WTC11 (cell line): Measurements from ENCODE around the gene DPH1. TPM values are rescaled to one million over a fixed set of nuclear protein-coding genes. Genes with fewer than 3 reads are reported as not detected.
"Not testable (repeated sequence)": the region's sequence is repeated elsewhere in the genome, so short reads cannot be mapped to it uniquely, and the experiment has no call there.

Source experiments
- ATAC-seq: fragments of 200-7000 bp; cut with Tn5 transposase; 2 replicates; pipeline ENCODE4 v1.10.0; 2021; ENCODE audit warnings: mild to moderate bottlenecking, moderate library complexity
- CTCF ChIA-PET: fragments of 300-600 bp; sonication (Branson Sonifier 250); formaldehyde crosslinking; loops from one replicate; lab custom pipeline; 2021; ENCODE audit warnings: antibody characterized with exemption; lab: Charles Lee
- POLR2A ChIA-PET: fragments of 350-600 bp; sonication (Branson Sonifier 250); formaldehyde crosslinking; loops from one replicate; lab custom pipeline; 2021; ENCODE audit warnings: antibody characterized with exemption; lab: Charles Lee
- DNase-seq: peaks from one replicate; pipeline ENCODE4 v3.0.0; 2021; ENCODE audit warnings: low spot score
- H3K27ac Mint-ChIP-seq: 2 replicates; pipeline ENCODE4 v1.8.0; 2021; ENCODE audit warnings: mixed read lengths
- H3K27me3 Mint-ChIP-seq: 2 replicates; pipeline ENCODE4 v1.8.0; 2021; ENCODE audit warnings: low read depth, mild to moderate bottlenecking, moderate library complexity, mixed read lengths
- H3K36me3 Mint-ChIP-seq: 2 replicates; pipeline ENCODE4 v1.8.0; 2021; ENCODE audit warnings: mixed read lengths
- H3K4me1 Mint-ChIP-seq: 2 replicates; pipeline ENCODE4 v1.8.0; 2022; ENCODE audit warnings: mixed read lengths
- H3K4me3 Mint-ChIP-seq: 2 replicates; pipeline ENCODE4 v1.8.0; 2021; ENCODE audit warnings: mild to moderate bottlenecking, moderate library complexity, mixed read lengths
- H3K9me3 Mint-ChIP-seq: 2 replicates; pipeline ENCODE4 v1.8.0; 2021; ENCODE audit warnings: mixed read lengths
- ATF1 ChIP-seq: sonication (generic); formaldehyde crosslinking; IDR thresholded peaks from 2 replicates; pipeline ENCODE4 v1.8.1; 2023; ENCODE audit warnings: mild to moderate bottlenecking, moderate library complexity, missing genetic modification reagents
- CBFB ChIP-seq: sonication (generic); formaldehyde crosslinking; IDR thresholded peaks from 2 replicates; pipeline ENCODE4 v1.8.1; 2022; ENCODE audit warnings: mild to moderate bottlenecking, low read depth, missing genetic modification reagents
- EMX1 ChIP-seq: fragments of 250-450 bp; sonication (Bioruptor Pico); IDR thresholded peaks from 2 replicates; pipeline ENCODE4 v1.8.0; 2021; ENCODE audit warnings: mild to moderate bottlenecking
- ESRRA ChIP-seq: sonication (generic); formaldehyde crosslinking; IDR thresholded peaks from 2 replicates; pipeline ENCODE4 v1.8.1; 2022; ENCODE audit warnings: mild to moderate bottlenecking, missing genetic modification reagents, borderline replicate concordance
- IRF2 ChIP-seq: sonication (generic); formaldehyde crosslinking; IDR thresholded peaks from 2 replicates; pipeline ENCODE4 v1.8.0; 2022; ENCODE audit warnings: low read depth, missing genetic modification reagents, borderline replicate concordance
- JAZF1 ChIP-seq: fragments of 250-450 bp; sonication (Bioruptor Pico); IDR thresholded peaks from 2 replicates; pipeline ENCODE4 v1.9.0; 2021; ENCODE audit warnings: moderate library complexity, mild to moderate bottlenecking, inconsistent platforms
- JUN ChIP-seq: sonication (generic); formaldehyde crosslinking; IDR thresholded peaks from 2 replicates; pipeline ENCODE4 v1.8.0; 2023; ENCODE audit warnings: mild to moderate bottlenecking, missing genetic modification reagents
- NFE2L1 ChIP-seq: sonication (generic); formaldehyde crosslinking; IDR thresholded peaks from 2 replicates; pipeline ENCODE4 v1.8.1; 2023; ENCODE audit warnings: missing genetic modification reagents
- PRRX2 ChIP-seq: fragments of 250-450 bp; sonication (Bioruptor Pico); IDR thresholded peaks from 2 replicates; pipeline ENCODE4 v1.8.0; 2021; ENCODE audit warnings: mild to moderate bottlenecking
- SMAD3 ChIP-seq: sonication (generic); formaldehyde crosslinking; IDR thresholded peaks from 2 replicates; pipeline ENCODE4 v1.8.0; 2022; ENCODE audit warnings: missing genetic modification reagents, mild to moderate bottlenecking, borderline replicate concordance
- TEAD1 ChIP-seq: sonication (generic); formaldehyde crosslinking; IDR thresholded peaks from 2 replicates; pipeline ENCODE4 v1.8.0; 2022; ENCODE audit warnings: mild to moderate bottlenecking, missing genetic modification reagents
- ZBTB21 ChIP-seq: sonication (generic); formaldehyde crosslinking; IDR thresholded peaks from 2 replicates; pipeline ENCODE4 v1.8.1; 2023; ENCODE audit warnings: mild to moderate bottlenecking, missing genetic modification reagents, borderline replicate concordance
- ZNF121 ChIP-seq: sonication (generic); formaldehyde crosslinking; IDR thresholded peaks from 2 replicates; pipeline ENCODE4 v1.8.0; 2023; ENCODE audit warnings: missing genetic modification reagents
- ZNF138 ChIP-seq: sonication (generic); formaldehyde crosslinking; conservative IDR thresholded peaks from 2 replicates; pipeline ENCODE4 v1.8.1; 2022; ENCODE audit warnings: mild to moderate bottlenecking, moderate library complexity, missing genetic modification reagents
- ZNF423 ChIP-seq: fragments of 250-450 bp; sonication (Bioruptor Pico); IDR thresholded peaks from 2 replicates; pipeline ENCODE4 v2.1.2; 2022; ENCODE audit warnings: mild to moderate bottlenecking, moderate library complexity
- total RNA-seq: library from RNA; stranded (reverse); gene quantifications from 3 replicates; pipeline ENCODE4 v1.2.3, GENCODE V29; 2021
- TF ChIP-seq, protein P1 (sequence below): sonication (generic); formaldehyde crosslinking; IDR thresholded peaks from 2 replicates; pipeline ENCODE4 v1.8.1; 2022; ENCODE audit warnings: low read depth, missing genetic modification reagents, borderline replicate concordance
- TF ChIP-seq, protein P2 (sequence below): sonication (generic); formaldehyde crosslinking; IDR thresholded peaks from 2 replicates; pipeline ENCODE4 v1.8.1; 2023; ENCODE audit warnings: mild to moderate bottlenecking, missing genetic modification reagents, moderate library complexity
- TF ChIP-seq, protein P3 (sequence below): sonication (generic); formaldehyde crosslinking; IDR thresholded peaks from 2 replicates; pipeline ENCODE4 v1.8.0; 2023; ENCODE audit warnings: missing genetic modification reagents
- TF ChIP-seq, protein P4 (sequence below): sonication (generic); formaldehyde crosslinking; IDR thresholded peaks from 2 replicates; pipeline ENCODE4 v1.8.1; 2022; ENCODE audit warnings: low read depth, mild to moderate bottlenecking, moderate library complexity, missing genetic modification reagents, borderline replicate concordance
- TF ChIP-seq, protein P5 (sequence below): sonication (generic); formaldehyde crosslinking; IDR thresholded peaks from 2 replicates; pipeline ENCODE4 v1.8.1; 2023; ENCODE audit warnings: mild to moderate bottlenecking, missing genetic modification reagents

Gene DPH1
- total RNA-seq, 1 experiment from 2014 or later: 43.2 TPM

DNA sequence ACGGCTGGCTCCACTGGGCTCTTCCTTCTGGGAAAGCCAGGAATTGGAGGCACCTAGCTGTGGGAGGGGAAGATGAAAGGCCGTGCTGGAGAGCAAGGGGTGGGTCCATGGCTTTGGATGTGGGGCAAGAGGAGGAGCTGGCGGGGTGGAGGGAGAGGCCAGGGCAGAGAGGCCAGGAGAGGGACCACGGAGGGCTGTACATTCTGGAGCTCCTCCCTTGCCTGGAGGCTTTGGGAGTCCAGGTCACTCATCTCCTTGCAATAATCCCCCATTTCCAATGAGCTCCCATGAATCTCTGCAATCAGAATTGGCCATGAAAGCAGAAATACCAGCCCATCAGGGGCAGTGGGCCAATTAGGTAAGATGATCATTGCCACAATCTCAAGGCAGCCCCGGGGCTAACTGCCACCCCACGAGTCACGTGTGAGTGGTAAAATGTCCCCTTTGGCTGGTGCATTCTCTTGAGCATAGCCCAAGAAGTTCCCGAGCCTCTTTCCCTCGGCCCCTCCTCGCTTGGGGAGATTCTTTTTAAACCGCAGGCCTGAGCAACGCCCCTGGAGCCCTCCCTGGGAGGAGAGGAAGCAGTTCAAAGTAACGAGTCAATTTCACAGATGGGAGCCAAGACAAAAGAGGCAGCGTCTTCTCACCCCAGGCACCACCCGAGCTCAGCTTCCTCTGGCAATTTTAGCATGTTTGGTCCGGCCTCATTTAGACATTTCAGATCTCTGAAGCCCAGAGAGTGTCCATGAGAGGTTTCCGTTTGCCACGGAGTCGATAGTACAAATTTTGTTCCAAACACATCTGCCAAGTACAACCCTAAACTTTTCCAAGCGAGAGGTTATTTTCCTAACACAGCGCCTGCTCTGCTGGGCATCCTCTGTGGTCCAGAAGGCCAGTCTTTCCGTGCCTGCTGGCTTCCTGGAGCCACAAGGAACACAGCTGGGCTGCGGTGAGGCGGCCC, 18.3 kb upstream of the DPH1 start:
- no peak for DNase-seq

DNA sequence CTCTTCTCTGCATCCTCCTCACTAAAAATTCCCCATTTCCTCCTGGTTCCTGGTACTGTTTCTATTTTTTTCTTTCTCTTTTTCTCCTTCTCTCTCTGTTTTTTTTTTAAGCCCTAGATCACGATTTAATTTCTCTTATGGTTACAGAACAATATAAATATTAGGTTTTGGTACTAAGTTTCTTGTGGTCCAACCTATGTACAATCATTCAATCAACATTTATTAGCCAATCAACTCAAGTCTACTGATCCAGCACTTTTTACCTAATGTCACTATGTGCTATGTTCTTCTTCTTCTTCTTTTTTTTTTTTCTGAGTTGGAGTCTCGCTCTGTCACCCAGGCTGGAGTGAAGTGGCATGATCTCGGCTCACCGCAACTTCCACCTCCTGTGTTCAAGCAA, 17.5 kb upstream of the DPH1 start:
- Mint-ChIP-seq H3K36me3 (no peaks in the 10 kb centered on the region), H3K4me3 (no peak overlapping the region), H3K4me1 (peaks cover 22% of the 10 kb centered on the region), H3K9me3 (no peaks in the 10 kb centered on the region), H3K27ac (no peak overlapping the region), H3K27me3 (peaks cover 38% of the 10 kb centered on the region)
- CTCF ChIA-PET: interaction anchor here (1.2 to 2.2 kb wide), 3 partner anchors 13 to 370 kb away, joined by 3 to 10 read pairs (median 7); partner anchors contain the start of gene RTN4RL1
- no peak for ATAC-seq
- POLR2A ChIA-PET: no interaction called here
- TF ChIP-seq ZNF138 (CRISPR knock-in tag) (no peak), TEAD1 (CRISPR knock-in tag) (no peak), ATF1 (CRISPR knock-in tag) (no peak), ZNF121 (CRISPR knock-in tag) (no peak), SMAD3 (no peak), NFE2L1 (CRISPR knock-in tag) (no peak)
- TF ChIP-seq, protein P1, sequence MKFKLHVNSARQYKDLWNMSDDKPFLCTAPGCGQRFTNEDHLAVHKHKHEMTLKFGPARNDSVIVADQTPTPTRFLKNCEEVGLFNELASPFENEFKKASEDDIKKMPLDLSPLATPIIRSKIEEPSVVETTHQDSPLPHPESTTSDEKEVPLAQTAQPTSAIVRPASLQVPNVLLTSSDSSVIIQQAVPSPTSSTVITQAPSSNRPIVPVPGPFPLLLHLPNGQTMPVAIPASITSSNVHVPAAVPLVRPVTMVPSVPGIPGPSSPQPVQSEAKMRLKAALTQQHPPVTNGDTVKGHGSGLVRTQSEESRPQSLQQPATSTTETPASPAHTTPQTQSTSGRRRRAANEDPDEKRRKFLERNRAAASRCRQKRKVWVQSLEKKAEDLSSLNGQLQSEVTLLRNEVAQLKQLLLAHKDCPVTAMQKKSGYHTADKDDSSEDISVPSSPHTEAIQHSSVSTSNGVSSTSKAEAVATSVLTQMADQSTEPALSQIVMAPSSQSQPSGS (CRISPR knock-in tag): no peak
- no peak for DNase-seq

More for the DNA sequence above, 18.3 kb upstream of the DPH1 start:
- CTCF ChIA-PET: interaction anchor here (0.9 to 2.2 kb wide), 5 partner anchors 12 to 371 kb away, joined by 3 to 10 read pairs (median 3); partner anchors contain the start of gene RTN4RL1
- Mint-ChIP-seq H3K9me3 (no peaks in the 10 kb centered on the region), H3K27me3 (peaks cover 32% of the 10 kb centered on the region), H3K4me3 (peak overlapping the region; percentile 33; the same call in 1 of the 2 replicates), H3K27ac (no peak overlapping the region), H3K36me3 (no peaks in the 10 kb centered on the region), H3K4me1 (peaks cover 20% of the 10 kb centered on the region)
- ATAC-seq: peak; percentile 79
- POLR2A ChIA-PET: interaction anchor here (0.8 kb wide), 1 partner anchor 13 kb away, joined by 3 read pairs; no protein-coding TSS in a partner anchor
- TF ChIP-seq, protein P2, sequence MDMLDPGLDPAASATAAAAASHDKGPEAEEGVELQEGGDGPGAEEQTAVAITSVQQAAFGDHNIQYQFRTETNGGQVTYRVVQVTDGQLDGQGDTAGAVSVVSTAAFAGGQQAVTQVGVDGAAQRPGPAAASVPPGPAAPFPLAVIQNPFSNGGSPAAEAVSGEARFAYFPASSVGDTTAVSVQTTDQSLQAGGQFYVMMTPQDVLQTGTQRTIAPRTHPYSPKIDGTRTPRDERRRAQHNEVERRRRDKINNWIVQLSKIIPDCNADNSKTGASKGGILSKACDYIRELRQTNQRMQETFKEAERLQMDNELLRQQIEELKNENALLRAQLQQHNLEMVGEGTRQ (CRISPR knock-in tag): peak; percentile 20; the same call in 1 of the 2 replicates
- TF ChIP-seq NFE2L1 (CRISPR knock-in tag): no peak
- TF ChIP-seq ZBTB21 (CRISPR knock-in tag): no peak
- TF ChIP-seq CBFB (CRISPR knock-in tag): no peak
- no peak for TF ChIP-seq JAZF1 (CRISPR knock-in tag)
- no peak for TF ChIP-seq IRF2 (CRISPR knock-in tag)
- TF ChIP-seq JUN (CRISPR knock-in tag): no peak
- TF ChIP-seq, protein P3, sequence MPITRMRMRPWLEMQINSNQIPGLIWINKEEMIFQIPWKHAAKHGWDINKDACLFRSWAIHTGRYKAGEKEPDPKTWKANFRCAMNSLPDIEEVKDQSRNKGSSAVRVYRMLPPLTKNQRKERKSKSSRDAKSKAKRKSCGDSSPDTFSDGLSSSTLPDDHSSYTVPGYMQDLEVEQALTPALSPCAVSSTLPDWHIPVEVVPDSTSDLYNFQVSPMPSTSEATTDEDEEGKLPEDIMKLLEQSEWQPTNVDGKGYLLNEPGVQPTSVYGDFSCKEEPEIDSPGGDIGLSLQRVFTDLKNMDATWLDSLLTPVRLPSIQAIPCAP (CRISPR knock-in tag): no peak
- no peak for TF ChIP-seq ESRRA (CRISPR knock-in tag)
- TF ChIP-seq PRRX2 (CRISPR knock-in tag): no peak
- TF ChIP-seq, protein P4, sequence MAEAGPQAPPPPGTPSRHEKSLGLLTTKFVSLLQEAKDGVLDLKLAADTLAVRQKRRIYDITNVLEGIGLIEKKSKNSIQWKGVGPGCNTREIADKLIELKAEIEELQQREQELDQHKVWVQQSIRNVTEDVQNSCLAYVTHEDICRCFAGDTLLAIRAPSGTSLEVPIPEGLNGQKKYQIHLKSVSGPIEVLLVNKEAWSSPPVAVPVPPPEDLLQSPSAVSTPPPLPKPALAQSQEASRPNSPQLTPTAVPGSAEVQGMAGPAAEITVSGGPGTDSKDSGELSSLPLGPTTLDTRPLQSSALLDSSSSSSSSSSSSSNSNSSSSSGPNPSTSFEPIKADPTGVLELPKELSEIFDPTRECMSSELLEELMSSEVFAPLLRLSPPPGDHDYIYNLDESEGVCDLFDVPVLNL (CRISPR knock-in tag): no peak
- TF ChIP-seq, protein P5, sequence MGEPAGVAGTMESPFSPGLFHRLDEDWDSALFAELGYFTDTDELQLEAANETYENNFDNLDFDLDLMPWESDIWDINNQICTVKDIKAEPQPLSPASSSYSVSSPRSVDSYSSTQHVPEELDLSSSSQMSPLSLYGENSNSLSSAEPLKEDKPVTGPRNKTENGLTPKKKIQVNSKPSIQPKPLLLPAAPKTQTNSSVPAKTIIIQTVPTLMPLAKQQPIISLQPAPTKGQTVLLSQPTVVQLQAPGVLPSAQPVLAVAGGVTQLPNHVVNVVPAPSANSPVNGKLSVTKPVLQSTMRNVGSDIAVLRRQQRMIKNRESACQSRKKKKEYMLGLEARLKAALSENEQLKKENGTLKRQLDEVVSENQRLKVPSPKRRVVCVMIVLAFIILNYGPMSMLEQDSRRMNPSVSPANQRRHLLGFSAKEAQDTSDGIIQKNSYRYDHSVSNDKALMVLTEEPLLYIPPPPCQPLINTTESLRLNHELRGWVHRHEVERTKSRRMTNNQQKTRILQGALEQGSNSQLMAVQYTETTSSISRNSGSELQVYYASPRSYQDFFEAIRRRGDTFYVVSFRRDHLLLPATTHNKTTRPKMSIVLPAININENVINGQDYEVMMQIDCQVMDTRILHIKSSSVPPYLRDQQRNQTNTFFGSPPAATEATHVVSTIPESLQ (CRISPR knock-in tag): no peak
- TF ChIP-seq EMX1 (CRISPR knock-in tag): no peak
- peak; percentile 23; the same call in 1 of the 2 replicates for TF ChIP-seq ZNF423 (CRISPR knock-in tag)

DNA sequence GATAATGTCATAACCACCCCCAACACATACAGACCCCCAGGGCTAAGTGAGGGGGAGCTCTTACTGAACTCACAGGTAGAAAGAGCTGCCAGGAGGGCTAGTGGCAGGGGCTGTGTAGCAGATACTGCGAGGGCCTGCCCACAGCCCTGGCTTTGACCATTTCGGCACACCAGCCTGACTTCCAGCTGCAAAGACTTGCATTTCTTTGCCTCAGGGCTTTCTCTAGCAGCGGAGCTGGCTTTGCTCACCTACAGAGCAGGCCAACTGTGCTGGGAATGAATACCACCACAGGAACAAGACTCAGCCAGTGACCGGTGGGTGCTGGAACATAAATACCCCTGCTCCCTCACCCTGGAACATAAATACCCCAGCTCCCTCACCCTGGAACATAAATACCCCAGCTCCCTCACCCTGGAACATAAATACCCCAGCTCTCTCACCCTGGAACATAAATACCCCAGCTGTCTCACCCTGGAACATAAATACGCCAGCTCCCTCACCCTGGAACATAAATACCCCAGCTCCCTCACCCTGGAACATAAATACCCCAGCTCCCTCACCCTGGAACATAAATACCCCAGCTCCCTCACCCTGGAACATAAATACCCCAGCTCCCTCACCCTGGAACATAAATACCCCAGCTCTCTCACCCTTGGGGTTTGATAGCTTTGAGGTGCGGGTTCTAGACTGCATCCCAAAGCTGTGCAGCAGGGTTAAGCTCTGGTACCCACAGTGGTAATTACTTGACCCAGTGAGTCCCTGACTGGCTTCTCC, 16.5 kb upstream of the DPH1 start:
- DNase-seq, H3K36me3 Mint-ChIP-seq, ATAC-seq, H3K4me3 Mint-ChIP-seq, POLR2A ChIA-PET, H3K9me3 Mint-ChIP-seq, H3K27ac Mint-ChIP-seq: not testable (repeated sequence)
- H3K27me3 Mint-ChIP-seq: peaks cover 48% of the 10 kb centered on the region
- peaks cover 22% of the 10 kb centered on the region for H3K4me1 Mint-ChIP-seq
- CTCF ChIA-PET: interaction anchor here (1.2 to 2.2 kb wide), 3 partner anchors 10 to 369 kb away, joined by 3 to 7 read pairs (median 3); partner anchors contain the start of gene RTN4RL1
